GOT3 (cell line): Measurements from ENCODE around the gene EHBP1L1.
"Not testable (repeated sequence)": the region's sequence is repeated elsewhere in the genome, so short reads cannot be mapped to it uniquely, and the experiment has no call there.

Experiments
- DNase-seq: peaks from one replicate; lab custom pipeline; 2025; ENCODE audit warnings: mixed read lengths; lab: John Stamatoyannopoulos, UW

EHBP1L1 gene

DNA sequence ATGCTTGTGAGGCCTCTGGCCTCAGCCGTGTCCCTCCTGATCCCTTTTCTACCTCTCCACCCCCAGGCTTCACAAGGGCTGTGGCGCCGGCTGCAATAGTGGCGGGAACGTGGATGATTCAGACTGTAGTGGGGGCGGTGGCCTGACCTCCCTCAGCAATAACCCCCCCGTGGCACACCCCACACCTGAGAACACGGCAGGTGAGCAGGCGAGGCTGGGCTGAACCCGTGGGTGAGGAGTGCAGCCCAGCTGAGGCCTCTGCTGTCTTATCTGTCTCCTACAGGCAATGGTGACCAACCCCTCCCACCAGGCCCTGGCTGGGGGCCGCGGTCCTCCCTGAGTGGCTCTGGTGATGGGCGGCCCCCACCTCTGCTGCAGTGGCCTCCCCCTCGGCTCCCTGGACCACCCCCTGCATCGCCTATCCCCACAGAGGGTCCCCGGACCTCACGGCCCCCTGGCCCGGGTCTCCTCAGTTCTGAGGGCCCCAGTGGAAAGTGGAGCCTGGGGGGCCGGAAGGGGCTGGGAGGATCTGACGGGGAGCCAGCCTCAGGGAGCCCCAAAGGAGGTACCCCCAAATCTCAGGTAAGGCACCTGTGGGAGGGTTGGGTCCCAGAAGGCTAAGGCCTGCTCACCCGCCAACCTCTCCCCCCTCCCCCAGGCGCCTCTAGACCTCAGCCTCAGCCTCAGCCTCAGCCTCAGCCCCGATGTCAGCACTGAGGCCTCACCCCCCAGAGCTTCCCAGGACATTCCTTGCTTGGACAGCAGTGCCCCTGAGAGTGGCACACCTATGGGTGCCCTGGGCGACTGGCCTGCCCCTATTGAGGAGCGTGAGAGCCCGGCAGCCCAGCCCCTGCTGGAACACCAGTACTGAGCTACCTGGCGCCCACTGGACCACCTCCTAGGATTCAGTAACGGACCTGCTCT lies 60.5 kb downstream of the EHBP1L1 start:
- no peak for DNase-seq

DNA sequence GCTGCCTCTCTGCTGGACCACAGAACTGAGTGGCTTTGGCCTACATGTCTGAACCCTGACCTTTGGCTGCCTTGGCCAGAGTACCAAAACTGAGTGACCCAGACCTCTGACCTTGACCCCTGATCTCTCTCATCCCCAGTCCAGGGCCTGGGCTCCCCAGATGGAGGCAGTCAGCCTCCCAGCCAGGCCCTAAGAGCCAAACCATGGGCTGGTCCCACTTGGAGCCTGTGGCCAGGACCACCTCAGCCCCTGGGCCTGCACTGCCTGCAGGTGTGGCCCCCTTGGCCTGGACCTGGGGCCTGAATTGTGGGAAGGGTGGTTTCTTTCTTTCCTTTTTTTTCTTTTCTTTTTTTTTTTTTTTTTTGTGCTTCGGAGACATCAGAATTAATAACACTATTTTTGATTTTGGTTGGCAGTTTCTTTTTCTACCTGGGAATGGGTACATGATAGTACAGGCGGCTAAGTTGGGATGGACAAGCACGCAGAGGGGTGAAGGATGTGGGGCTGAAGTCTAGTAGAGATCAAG lies 61.2 kb downstream of the EHBP1L1 start:
- DNase-seq, result no peak

DNA sequence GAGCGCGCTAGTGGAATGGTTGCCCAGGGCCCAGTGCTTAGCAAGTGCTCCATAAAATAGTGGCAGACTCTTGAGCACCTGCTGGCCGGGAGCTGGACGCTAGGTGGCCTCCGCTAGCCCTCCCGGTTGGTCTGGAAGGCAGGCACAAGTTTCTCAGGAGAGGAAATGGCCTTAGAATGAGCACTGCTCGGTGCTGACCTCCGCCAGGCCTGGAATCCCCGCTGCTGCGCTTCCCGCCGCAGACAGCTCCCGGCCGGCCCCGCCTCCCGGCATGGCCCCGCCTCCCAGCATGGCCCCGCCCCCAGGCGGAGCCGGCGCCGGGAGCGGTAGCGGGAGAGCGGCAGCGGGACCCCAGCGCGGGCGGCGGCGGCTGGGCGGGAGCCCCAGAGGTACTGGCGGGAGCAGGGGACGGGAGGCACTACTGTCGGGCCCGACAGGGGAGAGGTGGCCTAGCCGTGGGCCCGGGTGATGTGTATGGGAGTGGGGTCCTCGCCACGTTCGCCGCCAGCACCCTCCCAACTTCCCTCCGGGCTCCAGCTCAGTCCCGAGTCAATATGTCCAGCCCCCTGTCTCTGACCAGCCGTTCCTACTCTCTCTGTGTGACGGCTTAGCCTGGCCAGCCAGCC lies 62.1 kb downstream of the EHBP1L1 start, which contains the start of gene SIPA1:
Gene SIPA1 (plus strand): TSS at position 308 of the 626 bp plus-strand sequence. CDS start 2,821 bp downstream, outside the sequence.
- DNase-seq, result no peak

DNA sequence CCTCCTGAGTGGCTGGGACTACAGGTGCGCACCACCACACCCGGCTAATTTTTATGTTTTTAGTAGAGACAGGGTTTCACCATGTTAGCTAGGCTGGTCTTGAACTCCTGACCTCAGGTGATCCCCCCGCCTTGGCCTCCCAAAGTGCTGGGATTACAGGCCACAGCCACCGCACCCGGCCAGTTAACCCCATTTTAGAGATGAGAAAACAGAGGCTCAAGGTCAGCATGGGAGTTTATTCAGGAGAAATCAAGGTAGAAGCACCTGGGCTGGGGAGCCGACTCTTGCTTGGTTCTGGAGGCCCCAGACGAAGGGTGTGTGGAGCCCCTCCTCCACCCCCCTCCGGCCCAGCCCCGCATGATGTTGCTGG lies 63.4 kb downstream of the EHBP1L1 start:
- DNase-seq, result not testable (repeated sequence)

DNA sequence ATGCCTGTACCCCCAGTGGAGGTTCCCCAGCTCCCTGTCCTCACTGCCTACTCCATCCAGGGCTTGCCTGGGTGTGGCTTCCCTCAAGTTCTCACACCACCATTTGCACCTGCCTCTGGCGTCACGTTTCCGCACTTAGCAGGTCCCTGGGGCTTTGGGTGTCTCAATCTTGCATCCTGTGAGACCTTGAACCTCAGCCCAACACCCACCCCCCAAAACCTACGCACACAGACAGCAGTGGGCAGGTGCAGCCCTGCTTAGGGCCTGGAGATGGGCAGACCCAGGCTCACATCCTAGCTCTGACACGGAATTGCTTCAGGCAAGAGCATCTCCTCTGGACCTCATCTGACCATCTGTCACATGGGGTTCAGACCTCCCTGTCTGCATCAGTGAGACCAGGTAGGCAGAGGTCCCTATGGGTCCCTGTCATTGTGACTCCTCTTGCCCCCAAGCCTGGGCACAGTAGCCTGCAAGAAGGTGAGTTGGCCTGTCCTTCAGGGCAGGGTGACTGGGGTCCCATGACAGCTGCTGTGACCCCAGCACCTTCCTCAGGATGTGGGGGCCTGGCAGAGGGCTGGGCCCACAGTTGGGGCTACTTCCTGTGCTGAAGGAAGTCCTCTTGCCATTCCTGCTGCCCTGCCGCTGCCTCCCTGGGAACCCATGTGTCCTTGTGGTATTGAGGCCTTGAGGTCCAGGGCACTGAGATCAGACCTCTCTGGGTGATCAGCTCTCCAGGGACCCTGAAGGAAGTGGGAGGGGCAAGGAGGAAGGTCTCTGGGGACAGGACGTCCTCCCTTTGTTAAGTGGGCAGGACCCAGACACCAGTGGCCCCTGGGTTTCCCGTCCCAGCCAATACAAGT lies 64.0 kb downstream of the EHBP1L1 start:
- DNase-seq, result no peak

DNA sequence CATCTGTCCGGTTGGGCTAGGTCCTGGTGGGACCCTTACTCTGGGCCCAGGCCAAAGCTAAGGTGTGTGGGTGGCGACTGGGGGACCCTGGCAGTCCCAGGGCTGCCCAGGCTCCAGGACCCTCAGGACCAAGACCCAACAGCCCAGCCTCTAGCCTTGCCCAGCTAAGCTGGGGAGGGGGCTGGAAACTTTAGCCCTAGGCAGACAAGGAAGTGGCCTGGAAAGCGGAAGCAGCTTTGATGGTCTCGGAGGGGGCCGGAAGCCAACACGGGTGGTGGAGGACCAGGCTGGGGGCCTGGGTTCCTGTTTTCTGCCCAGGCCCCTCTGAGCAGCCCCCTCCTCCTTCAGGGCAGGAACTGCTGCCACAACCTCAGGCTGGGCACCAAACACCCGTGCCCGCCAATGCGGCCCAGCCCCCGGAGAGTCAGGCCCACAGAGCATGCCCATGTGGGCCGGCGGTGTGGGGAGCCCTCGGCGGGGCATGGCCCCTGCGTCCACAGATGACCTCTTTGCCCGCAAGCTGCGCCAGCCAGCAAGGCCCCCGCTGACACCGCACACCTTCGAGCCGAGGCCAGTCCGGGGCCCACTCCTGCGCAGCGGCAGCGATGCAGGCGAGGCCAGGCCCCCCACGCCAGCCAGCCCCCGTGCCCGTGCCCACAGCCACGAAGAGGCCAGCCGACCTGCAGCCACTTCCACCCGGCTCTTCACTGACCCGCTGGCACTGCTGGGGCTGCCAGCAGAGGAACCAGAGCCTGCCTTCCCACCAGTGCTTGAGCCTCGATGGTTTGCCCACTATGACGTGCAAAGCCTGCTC lies 64.8 kb downstream of the EHBP1L1 start:
- no peak for DNase-seq

DNA sequence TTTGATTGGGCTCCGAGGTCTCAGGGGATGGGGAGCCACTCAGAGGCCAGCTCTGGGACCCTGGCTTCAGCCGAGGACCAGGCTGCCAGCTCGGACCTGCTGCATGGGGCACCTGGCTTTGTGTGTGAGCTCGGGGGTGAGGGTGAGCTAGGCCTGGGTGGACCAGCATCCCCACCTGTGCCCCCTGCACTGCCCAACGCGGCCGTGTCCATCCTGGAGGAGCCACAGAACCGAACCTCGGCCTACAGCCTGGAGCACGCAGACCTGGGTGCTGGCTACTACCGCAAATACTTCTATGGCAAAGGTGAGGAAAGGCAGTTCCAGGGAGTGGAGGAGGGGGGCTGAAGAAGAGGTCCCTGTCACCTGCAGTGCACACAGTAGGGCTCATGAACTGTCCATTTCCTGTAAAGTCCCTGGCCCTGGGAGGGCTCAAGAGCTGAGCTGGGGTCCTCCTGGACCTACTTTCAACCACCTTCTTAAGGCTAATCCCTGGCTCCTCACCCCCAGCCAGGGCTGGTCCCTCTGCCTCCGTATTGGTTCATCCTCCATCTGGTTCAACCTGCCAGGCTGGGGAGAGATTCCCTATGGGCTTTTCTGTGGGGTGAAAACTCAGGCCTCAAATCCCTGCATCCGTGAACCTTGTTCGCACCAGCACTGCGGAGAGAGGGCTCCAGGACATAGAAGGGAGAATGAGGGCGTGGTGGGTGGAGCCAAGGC lies 65.6 kb downstream of the EHBP1L1 start:
- no peak for DNase-seq
